ENCODE measurements around the gene OR5L2.
"Not testable (repeated sequence)": the region's sequence is repeated elsewhere in the genome, so short reads cannot be mapped to it uniquely, and the experiment has no call there.

The OR5L2 gene

DNA sequence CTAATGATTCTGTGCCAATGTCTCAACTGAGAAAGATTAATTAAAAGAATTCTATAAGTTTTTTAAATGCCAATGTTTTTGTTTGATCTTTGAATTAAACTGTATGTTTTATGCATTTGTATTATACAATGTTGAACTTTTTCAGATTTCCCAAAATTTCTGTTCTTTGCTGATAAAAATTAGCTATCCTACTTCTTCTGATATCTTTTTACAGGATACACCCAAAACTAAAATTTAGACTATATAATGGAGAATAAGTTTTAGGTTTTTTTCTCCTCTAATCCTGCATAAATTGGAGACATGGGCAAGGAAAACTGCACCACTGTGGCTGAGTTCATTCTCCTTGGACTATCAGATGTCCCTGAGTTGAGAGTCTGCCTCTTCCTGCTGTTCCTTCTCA is at the start of gene OR5L2:
Gene OR5L2, plus strand, starts transcription at position 301 of the 400 bp plus-strand sequence. Its CDS starts 0 bp downstream, at position 301.
- DNase-seq: no peak

DNA sequence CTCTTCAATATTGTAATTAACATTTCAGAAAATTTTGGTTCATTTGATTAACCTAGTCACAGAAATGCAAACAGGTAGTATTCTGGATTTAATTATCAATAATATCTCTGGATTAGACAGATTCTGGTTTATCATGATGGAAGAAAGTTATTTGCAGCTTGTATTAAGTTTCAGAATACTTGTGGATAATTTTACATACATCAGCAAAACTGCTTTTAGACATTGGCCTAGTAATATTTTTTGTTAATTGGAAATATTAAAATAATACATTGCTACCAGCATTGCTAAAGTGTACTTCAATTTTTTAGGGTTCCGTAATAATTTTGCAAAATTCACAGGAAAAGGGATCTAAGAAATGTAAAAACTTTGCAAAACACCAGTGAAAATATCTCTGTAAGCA is 35.4 kb upstream of the OR5L2 start:
- no peak for DNase-seq

DNA sequence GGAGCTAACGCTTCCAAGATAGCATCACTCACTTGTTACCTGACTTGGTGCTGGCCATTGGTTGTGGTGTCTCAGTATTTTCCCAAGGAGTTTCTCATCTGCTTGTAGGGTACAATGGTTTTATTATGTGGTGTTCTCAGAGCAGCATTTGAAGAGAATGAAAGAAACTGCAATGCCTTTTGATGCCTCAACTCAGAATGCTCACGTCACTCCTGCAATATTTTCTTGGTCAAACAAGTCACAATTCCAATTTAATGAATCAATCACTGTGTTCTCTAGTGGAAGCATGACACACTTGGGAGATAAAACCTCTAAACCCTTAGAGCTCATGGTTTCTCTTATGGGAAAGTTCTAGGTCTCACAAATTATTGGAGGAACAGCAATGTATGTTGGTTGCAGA is 33.7 kb upstream of the OR5L2 start:
- no peak for DNase-seq

DNA sequence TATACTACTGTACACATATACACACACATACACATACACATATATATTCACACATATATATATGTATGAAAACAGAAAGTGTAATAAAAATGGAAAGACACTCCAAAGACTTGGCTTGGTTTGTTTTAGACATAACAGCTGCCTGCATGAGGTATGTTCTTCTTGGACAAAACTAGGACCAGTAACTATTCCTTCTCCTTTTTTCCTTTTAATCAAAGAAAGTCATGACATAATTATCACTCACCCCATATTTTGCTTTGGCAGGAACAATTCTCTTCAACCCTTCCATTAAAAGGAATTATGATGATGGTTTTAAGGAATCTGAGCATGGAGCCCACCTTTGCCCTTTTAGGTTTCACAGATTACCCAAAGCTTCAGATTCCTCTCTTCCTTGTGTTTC is 31.8 kb upstream of the OR5L2 start, which contains the start of gene OR5D14:
Gene OR5D14, plus strand, starts transcription at position 301 of the 400 bp plus-strand sequence. Its CDS starts 0 bp downstream, at position 301.
- no peak for DNase-seq

GRCh38 chr11:55806248-55806647 is 20.8 kb upstream of the OR5L2 start:
- DNase-seq: no peak

GRCh38 chr11:55811067-55811466 is 16.0 kb upstream of the OR5L2 start, which contains the start of gene OR5L1:
Gene OR5L1, plus strand, starts transcription at chr11:55811367. Its CDS starts 100 bp downstream, at chr11:55811467.
- DNase-seq: no peak

DNA sequence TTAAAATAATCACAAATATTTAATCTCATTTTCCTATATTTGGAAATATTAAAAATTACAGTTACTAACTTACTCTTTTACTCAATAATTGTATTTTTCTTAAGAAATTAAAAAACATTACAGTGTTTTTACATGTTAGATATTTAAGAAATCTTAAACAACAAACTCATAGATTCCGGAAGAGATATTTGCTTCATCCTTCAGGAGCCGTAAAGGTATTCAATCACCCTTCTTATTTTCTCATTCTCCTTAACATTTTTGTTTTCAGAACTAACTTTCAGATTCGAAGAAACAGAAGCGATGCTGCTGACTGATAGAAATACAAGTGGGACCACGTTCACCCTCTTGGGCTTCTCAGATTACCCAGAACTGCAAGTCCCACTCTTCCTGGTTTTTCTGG is 7.7 kb upstream of the OR5L2 start, which contains the start of gene OR5D18:
Gene OR5D18, plus strand, starts transcription at position 301 of the 400 bp plus-strand sequence. Its CDS starts 0 bp downstream, at position 301.
- no peak for DNase-seq

DNA sequence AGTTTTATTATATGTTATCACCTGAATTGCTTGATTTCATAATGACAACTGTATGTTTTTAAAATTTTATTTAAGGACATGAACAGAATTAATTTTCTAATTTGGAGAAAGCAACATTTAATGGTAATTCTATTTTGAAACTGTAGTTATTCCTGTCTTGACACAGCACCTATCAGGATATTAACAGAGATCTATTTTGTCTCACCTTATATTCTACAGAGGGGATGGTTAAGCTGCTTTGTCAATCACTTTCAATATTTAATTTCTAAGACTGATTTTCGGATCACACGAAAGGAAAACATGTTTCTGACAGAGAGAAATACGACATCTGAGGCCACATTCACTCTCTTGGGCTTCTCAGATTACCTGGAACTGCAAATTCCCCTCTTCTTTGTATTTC is 11.4 kb downstream of the OR5L2 start, which contains the start of gene OR5D16:
Gene OR5D16, plus strand, starts transcription at position 301 of the 400 bp plus-strand sequence. Its CDS starts 0 bp downstream, at position 301.
- DNase-seq: no peak

GRCh38 chr11:55847453-55847852 is 20.4 kb downstream of the OR5L2 start:
- no peak for DNase-seq

DNA sequence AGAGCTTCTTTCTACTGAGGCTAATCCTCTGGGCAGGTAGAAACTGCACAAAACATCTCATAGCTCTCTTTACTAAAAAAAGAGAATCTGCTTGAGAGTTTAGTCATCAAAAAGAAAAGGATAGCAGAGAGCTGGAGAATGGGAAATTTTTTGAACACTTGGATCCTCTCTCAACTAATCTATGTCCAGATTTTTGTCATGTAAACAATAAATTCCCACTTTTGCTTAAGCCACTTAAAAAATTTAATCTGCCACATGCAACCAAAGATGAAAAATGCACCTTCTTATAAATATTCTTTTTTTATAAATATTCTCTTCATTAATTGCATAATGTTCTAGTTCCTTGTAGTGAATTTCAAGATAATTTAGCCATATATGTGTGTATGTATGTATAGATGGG is 22.0 kb downstream of the OR5L2 start:
- DNase-seq: no peak

DNA sequence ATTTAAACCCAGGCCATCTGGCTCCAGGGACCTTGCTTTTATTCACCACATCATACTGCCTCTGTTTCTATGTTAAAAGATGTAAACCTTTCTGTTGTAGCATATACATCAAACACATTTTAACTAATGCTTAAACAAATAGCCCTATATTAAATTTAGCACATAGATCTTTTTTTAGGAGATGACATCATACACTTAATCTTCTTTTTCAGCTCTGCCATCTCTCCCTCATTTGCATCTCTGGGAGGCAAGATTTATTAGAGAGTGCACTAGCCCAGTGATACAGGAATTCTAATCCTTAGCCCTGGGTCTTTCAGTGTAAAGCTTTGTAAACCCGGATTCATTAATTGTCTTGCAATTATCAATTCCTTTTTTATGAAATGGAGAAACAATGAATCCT is 25.1 kb downstream of the OR5L2 start:
- no peak for DNase-seq

GRCh38 chr11:55854704-55855103 is 27.7 kb downstream of the OR5L2 start:
- no peak for DNase-seq

GRCh38 chr11:55867354-55867753 is 40.3 kb downstream of the OR5L2 start:
- not testable (repeated sequence) for DNase-seq

- DNase-seq: not testable (repeated sequence)
These were observed 45.7 kb downstream of the OR5L2 start for GRCh38 chr11:55872731-55873130.

- not testable (repeated sequence) for DNase-seq
These were observed 46.1 kb downstream of the OR5L2 start for GRCh38 chr11:55873146-55873545.

Data from hematopoietic multipotent progenitor cell treated with erythropoietin and hydrocortisone succinate and interleukin-3 and kit ligand, for 8 days (in vitro differentiated cells).